Measurements from ENCODE around the gene HBS1L.
A peak's percentile ranks its signal among the peaks of the same experiment; 100 is the strongest.
"Not testable (repeated sequence)": the region's sequence is repeated elsewhere in the genome, so short reads cannot be mapped to it uniquely, and the experiment has no call there.

HBS1L gene

DNA sequence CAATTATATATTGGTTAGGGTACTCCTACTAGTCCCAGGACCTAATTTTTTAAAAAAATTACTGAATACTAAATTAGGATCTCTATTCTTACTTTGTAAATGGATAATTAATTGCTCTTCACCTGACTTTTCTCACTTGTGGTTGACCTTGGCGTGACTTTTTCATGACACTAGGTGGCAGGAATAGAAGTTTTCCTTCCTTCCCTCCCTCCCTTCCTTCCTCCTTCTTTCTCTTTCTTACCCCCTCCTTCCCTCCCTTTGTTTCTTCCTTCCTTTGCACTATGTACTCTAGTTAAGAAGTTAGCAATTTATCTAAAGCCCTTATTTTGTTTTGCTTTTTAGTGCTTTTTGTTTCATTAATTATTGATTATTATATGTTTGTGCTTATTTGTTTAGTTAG, 20.4 kb upstream of the HBS1L start:
- DNase-seq (ENCODE audit: low spot score) = peak; percentile 36

DNA sequence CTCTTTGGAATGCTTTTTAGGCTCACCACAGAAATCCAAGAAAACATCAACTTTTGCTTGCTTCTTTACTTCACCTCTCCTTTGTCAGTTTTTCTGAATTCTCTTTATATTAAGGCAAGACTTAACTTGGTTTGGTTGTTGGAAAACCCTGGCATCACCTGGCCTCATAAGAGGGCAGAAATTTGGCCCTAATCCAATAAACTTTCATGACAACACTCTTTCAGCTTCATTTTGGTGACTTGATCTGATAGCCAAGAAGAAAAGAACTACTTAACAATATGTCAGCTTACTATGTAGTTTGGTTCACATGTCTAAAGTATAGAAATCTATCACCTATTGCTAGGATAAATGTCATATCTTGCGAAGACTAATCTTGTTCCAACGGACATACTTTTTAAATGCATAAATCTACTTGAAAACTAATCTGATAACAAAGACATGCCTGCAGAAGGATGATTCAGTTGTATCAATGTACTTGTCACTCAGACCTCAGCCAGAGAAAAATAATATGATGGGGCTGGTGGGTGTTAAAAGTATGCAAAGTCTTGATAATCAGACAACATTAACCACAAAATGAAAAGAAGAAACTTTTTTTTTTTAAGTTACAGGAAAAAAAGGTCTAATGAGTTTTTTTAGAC, 19.3 kb upstream of the HBS1L start:
- peak; percentile 42 for DNase-seq (ENCODE audit: low spot score)

DNA sequence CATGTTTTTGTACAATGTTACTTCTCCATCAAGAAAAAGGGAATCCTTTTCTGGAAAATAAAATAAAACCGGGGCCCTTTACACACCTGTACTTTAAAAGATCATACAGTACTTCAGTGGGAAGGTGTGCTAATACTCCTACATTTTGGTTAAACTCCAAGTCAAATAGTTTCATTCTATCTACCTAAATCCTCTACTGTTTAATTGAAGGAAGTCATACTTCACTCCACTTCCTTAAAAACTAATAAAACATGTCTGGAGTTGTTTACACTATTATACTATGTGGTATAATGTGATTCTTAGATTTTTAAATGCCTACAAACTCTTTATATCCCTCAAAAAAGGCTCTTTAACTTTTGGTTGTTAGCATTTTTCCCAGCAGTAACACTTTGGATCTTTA, 18.6 kb upstream of the HBS1L start:
- no peak for DNase-seq (ENCODE audit: low spot score)

DNA sequence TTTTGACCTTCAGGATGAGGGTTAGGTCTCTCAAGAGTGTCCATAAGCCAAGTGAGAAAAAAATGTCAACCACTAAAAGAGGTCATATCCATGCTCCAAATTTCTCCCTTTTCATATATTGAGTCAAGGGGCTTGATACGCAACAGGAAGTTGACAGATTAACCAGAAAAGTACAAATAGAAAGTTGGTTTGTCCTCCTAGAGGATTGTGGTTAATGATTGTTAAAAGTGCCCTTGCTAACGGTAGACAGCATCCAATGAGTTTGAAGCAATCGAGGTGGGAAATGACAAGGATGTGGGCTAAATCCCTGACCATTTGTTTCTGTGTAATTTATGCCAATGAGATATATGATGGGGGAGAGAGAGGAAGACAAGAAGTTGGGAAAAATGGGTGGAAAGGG, 18.1 kb upstream of the HBS1L start:
- no peak for DNase-seq (ENCODE audit: low spot score)

DNA sequence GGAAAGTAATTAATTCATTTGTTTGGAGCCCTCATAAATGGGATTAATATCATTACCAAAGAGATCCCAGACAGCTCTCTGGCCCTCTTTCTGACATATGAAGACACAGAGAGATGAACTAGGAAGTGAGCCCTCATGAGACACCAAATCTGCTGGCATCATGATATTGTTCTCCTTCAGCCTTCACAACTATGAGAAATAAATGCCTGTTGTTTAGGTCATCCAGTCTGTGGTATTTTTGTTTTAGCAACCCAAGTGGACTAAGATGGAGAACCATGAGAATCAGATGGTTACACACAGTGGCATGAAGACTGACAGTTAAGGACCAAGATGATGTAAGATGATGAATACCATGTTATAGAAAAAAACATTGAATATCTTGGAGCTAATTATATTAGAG, 16.9 kb upstream of the HBS1L start:
- DNase-seq (ENCODE audit: low spot score) = no peak

DNA sequence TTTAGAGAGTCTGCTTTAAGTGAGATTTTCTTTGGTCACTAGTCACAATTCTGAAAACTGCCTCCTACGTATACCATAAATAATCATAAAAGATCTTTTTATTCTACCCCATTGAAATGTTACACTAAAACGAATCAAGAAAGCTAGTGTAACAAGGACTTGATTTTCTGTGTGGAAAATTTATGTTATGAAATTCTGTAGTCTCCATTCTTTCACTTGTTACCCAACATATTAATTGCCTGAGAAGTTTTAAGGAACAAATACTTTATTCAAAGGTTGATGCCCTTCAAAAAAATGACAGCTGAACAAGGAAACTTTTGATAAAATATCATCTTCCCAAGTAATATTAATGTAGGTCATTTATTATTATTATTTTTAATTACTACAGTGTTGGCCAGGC, 13.3 kb upstream of the HBS1L start:
- no peak for DNase-seq (ENCODE audit: low spot score)

DNA sequence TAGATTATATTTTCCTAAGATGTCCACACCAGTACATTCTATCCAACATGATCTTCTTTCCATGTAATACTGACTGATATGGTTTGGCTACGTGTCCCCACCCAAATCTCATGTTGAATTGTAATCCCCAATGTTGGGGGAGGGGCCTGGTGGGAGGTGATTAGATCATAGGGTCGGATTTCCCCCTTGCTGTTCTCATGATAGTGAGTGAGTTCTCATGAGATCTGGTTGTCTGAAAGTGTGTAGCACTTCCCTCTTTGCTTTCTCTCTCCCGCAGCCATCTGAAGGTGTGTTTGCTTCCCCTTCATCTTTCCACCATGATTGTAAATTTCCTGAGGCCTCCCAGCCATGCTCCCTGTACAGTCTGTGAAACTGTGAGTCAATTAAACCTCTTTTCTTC, 12.2 kb upstream of the HBS1L start:
- DNase-seq (ENCODE audit: low spot score) = no peak

DNA sequence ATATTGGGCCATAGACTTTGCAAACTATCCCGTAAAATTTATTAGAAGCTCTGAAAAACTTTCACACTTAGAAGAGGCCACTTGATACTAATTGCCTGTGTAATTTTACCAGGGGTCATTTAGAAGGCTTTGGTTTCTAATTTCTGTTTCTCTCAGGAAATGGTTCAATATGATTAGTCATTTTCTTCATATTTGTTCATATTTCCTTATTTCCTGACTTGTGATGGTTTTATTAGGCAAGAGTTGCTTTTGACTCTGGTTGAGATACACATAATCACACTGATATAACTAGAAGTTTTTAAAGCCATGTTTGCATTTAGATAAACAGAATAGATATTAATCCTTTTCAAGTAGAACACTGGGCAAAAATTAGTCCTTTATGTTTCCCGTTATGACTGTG, 11.8 kb upstream of the HBS1L start:
- no peak for DNase-seq (ENCODE audit: low spot score)

DNA sequence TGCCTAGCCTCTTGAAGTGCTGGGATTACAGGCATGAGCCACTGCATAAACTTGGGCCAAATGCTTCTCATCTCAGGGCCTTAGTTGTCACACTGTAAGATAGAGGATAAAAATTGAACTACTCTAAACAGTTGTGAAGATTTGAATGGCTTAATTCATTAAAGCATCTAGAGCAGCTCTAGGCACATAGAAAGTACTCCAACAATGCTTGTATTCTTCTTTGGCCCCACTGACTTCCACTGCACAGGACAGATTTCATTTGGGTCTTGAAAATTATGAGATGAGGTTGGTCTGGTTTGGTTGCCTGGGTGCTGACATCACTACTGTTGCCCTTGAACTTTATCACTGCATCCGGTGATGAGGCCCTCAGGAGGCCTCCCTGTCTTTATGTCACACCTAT, 10.0 kb upstream of the HBS1L start:
- no peak for DNase-seq (ENCODE audit: low spot score)

DNA sequence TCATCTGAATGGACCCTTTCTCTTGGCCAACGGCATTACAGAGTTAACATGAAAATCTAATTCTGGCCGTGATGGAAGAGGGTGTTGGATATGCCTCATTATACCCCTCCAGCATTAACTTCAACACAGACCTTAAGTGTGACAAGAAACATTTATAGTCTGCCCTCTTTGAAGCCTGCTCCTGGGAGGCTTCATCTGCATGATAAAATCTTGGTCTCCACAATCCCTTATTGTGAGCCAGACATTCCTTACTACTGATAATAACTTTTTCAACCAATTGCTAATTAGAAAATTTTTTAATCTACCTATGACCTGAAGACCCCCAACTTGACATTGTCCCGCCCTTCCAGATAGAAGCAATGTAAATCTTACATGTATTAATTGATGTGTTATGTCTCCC, 9.3 kb upstream of the HBS1L start:
- DNase-seq (ENCODE audit: low spot score) = no peak

DNA sequence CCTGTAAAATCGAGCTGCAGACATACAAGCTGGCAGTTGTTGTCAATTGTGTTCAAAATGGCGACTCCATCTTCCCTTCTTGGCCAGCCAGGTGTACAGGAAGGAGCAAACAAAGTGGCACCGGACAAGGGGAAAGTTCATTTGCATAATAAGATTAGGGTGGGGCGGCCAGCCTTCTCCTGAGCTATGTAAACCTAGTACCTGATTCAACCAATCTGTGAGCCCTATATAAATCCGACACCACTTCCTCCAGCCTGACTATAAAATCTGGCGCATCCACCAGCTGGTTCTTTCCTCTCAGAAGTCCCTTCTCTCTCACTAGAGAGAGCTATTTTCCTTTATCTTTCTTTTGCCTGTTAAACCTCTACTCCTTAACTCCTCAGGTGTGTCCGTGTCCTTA, 8.1 kb upstream of the HBS1L start:
- DNase-seq (ENCODE audit: low spot score) = no peak

DNA sequence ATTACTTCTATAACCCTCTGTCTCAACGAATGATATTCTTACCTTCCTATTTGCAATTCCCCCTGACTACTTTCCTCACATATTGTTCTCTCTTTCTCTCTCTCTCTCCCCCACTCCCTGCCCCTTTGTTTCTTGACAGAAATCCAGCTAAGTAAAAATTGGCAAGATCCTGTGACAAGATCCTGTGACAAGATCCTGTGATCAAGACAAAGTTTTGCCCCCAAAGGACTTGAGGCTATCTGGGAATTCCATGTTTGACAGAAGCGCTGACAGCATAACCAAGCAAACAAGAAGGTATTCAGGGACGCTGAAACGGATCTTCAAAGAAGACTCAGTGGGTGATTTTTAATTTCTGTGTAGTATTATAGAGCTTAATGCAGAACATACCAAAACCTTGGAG, 5.5 kb upstream of the HBS1L start:
- no peak for DNase-seq (ENCODE audit: low spot score)

DNA sequence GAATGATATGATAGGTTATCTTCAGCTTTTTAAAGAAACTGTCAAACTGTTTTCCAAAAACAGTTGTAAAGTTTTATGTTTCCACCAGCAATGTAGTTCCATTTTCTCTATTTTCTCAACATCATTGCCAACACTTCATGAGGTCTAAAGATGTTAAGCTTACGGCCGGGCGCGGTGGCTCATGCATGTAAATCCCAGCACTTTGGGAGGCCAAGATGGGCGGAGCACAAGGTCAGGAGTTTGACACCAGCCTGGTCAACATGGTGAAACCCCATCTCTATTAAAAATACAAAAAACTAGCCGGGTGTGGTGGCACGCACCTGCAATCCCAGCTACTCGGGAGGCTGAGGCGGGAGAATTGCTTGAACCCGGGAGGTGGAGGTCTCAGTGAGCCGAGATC, 3.7 kb upstream of the HBS1L start:
- DNase-seq (ENCODE audit: low spot score) = not testable (repeated sequence)

DNA sequence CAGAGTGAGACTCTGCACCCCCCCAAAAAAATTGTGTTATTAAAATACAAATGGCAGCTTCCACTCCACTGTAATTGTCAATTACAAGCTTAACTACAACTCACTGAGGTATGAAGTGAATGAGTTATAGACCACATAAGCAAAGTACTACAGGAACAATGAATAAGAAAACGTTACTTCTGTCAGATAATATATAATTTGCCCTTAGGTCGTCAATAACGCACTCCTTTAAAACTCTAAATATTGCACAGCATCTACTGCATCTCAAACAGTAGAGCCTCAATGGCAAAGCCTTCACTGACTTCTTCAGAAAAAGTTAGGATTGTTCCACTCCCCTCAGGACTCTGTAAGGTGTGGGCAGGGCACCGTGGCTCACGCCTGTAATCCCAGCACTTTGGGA, 2.0 kb upstream of the HBS1L start:
- DNase-seq (ENCODE audit: low spot score) = no peak

DNA sequence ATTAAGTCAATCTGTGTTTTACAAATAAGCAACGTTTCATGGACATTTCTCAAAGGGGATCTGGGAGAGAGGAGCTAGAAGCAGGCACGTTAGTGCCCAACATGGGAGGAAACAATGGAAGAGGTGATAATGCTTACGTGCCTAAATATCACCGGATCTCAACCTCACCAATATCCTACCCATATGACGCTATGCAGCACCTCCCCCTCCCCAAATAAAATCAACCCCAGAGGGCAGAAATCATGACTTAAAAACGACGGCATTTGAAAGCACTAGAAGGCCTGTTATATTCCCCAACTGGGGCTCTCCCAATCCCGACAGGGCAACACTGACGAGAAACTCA, 425 bp downstream of the HBS1L start:
- DNase-seq (ENCODE audit: low spot score) = no peak

DNA sequence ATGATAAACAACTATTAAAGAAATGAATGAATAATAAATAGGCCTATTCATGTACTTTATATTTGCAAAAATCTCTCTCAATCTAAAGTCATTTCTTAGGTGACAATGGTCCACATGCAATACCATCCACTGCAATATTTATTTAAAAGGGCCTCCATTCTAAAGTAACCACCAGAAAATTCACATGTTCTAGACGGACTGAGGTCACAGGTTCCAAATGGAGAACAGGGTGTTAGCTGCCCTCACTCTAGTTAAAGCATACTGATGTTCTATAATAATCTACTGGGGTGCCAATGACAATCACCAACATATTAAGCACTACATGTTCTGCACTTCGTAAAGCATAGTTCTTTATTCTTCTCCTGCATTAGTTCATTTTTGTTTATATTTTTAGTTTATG, 1.2 kb downstream of the HBS1L start:
- peak; percentile 54 for DNase-seq (ENCODE audit: low spot score)

DNA sequence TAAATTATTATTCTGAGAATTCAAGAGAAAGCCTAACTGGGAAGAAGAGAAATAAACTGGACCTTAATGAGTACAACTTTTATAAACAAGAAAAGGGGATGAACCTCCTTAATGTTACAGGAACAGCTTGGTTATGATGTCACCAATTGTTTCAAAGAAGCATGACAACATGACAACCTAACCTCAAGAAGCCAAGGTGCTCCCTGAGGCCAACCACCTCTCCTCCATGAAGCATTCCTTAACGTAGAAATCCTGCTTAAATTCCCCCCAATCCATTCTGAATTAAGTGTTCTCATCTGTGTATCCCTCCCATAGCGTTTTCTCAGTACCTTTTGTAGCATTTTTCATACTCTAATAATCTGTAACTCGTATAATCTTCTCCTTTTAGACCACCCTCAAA, 1.7 kb downstream of the HBS1L start:
- DNase-seq (ENCODE audit: low spot score) = peak; percentile 44

DNA sequence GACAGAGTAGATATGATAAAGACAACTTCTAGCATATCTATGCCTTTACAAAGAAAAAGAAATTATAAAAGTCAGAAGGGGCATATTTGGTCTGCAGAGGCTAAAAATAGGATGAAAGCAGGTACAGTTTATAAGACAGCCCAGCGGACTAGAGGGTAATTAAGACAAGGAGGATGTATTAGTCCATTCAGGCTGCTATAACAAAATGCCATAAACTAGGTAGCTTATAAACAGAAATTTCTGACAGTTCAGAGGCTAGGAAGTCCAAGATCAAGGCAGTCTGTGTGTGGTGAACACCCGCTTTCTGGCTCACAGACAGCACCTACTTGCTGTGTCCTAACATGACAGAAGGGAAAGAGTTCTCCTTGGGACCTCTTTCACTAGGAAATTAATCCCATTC, 5.7 kb downstream of the HBS1L start:
- DNase-seq (ENCODE audit: low spot score) = no peak

DNA sequence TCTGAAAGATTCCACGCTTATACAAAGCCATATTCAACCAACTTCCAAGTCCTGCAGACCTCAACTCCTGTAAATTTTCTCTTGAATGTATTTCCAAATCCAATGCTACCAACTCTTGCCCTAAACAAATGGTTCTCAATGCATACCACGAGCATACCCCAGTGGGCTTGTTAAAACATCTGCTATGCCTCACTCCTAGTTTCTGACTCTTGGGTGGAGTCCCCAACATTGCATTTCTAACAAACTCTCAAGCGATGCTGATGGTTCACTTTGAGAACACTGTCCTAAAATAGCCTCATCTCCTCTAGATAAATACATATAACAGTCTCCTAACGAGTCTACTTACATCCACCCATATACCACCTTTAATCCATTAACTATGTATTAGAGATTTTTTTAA, 7.3 kb downstream of the HBS1L start:
- DNase-seq (ENCODE audit: low spot score) = no peak

DNA sequence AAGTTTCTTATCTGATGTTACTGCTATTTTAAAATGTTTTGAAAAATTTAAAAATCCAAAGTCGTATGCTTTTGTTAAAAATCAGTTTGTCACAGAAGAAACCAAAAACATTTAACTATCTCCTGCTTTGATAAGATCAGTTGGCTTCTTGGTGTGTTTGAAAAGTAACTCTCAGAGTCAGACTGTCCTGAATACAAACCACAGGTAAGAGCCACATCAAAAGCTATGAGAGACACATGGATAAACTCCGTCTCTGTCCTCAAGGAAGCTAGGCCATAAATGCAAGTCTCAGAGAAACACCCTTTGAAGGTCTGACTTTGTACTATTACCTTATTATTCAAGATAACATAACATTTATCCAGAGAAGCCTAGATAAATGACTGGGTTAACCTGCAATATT, 7.7 kb downstream of the HBS1L start:
- no peak for DNase-seq (ENCODE audit: low spot score)

DNA sequence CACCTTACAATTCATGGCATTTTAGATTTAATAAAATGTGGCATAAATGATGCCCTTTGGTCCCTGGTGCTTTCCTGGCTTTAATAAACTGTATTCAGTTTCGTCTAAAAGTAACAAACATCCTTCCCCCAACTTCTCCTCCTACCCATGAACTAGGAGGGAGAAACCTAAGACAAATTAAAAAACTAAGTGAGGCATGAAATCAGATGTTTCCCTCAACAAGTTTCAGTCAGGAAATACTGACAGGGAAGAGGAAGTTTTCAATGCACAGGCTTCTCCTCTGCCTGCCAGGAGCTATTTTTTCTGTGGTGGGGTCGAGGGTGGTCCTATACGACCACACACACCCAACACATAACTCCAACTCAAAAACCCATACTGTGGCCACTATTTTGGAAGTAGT, 10.0 kb downstream of the HBS1L start:
- DNase-seq (ENCODE audit: low spot score) = no peak

DNA sequence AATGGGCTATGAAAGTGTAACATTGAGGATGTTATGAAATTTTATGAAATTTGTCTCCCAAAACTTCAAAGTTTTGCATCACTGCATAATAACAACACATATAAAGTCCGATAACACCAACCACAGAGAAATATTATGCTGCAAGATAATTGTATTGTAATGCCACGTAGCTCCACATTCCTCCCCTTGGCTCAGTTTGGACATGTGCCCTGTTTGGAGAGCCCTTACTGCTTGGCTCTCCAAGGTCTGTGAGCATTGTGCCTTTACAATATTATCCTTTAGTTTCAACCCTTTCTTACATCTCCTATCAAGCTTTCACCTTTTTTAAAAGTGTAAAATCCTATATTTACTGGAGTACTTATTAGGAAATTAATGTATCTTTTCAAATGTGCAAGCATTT, 10.8 kb downstream of the HBS1L start:
- DNase-seq (ENCODE audit: low spot score) = no peak

DNA sequence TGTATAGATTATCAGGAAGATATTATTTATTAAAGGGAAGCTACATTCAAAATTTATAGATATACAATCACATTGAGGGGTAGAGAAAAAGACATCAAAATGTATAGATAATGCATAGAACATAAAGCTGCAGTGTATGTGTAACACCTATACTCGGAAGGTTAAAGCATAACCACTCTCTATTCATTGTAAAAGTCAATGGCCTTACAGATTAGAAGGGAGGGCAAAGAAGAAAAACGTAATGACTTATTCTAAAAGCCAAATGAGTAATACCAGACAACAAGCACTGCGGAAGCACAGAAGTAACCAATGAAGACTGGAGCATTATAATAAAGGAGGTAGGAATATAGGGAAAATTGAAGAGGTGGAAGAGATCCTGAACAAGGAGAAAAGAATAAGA, 11.3 kb downstream of the HBS1L start:
- no peak for DNase-seq (ENCODE audit: low spot score)

DNA sequence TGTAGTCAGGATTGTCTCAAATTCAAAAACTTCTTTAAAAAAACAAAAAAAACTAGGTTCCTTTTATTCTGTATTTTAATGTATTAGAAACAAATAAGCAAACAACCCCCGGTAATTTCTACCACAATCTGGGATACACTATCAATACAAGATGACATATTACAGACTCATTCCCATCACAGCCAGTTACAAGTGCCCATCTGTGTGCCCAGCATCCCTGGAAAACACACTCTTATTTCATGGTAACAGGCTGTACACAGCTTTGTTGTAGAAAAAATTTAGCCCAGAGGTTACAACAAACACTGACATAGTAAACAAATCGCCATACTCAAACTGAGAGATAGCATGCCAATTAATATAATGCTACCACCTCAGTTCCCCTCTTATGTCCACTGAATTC, 16.3 kb downstream of the HBS1L start:
- DNase-seq (ENCODE audit: low spot score) = no peak

DNA sequence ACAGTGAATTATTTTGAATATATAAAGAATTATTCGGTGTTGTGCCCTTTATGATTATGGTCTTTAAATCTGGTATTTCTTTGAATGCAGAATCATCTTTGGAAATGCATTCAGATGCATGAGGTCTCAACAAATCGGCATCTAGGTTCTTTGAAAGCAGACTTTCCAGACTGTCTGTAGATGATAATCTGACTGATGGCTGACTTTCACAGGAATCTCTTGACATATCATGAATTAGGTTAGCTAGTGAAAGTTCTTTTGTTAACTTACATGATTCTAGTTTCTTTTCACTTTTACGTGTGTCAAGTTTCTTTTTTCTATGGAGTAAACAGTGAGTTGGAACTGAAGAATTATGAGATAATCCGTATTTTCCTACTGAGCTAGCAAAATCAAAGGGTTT, 17.1 kb downstream of the HBS1L start:
- no peak for DNase-seq (ENCODE audit: low spot score)
